GM12873 (cell line): ENCODE measurements around the gene LIPC.

Source experiments
- CTCF ChIP-seq: IDR thresholded peaks from 2 replicates; pipeline ENCODE4 v1.5.1; 2012; ENCODE audit warnings: low read depth, mild to moderate bottlenecking, moderate library complexity, low read length, control low read depth; ENCODE audit not compliant: insufficient read depth; ENCODE audit errors: missing control alignments

The LIPC gene

GRCh38 chr15:58413253-58413652, 18.5 kb upstream of the LIPC start:
- no peak for TF ChIP-seq CTCF

- no peak for TF ChIP-seq CTCF
Measured at GRCh38 chr15:58415636-58416035, 16.2 kb upstream of the LIPC start.

- TF ChIP-seq CTCF: no peak
Measured at GRCh38 chr15:58416963-58417362, 14.8 kb upstream of the LIPC start.

- no peak for TF ChIP-seq CTCF
Measured at GRCh38 chr15:58418135-58418534, 13.7 kb upstream of the LIPC start.

GRCh38 chr15:58419803-58420524, 11.8 kb upstream of the LIPC start:
- no peak for TF ChIP-seq CTCF

- TF ChIP-seq CTCF: no peak
Measured at GRCh38 chr15:58420579-58421043, 11.2 kb upstream of the LIPC start.

GRCh38 chr15:58423205-58423604, 8.6 kb upstream of the LIPC start:
- no peak for TF ChIP-seq CTCF
